Astrocyte (in vitro differentiated cells and primary cell): ENCODE results near the gene MAEA.

Source experiments
- CTCF ChIP-seq: IDR thresholded peaks from 2 replicates; pipeline ENCODE4 v1.5.1; 2011; ENCODE audit warnings: low read depth, mild to moderate bottlenecking, inconsistent platforms, low read length, moderate library complexity; ENCODE audit not compliant: insufficient read depth
- EZH2 ChIP-seq: IDR thresholded peaks from 2 replicates; pipeline ENCODE4 v1.6.1; 2012; ENCODE audit warnings: mild to moderate bottlenecking, low read length, inconsistent platforms; ENCODE audit not compliant: insufficient read depth

GRCh38 chr4:1261107-1261928 is 28.4 kb upstream of the MAEA start:
- TF ChIP-seq CTCF (no peak), EZH2 (no peak)
